OCI-LY7 (cell line): Measurements from ENCODE around the gene TIMM22. TPM values are rescaled to one million over a fixed set of nuclear protein-coding genes. Genes with fewer than 3 reads are reported as not detected.

Source experiments
- BruUV-seq: library from RNA; stranded (reverse); fragments of 400-500 nt; replicated peaks from 2 replicates; lab custom pipeline; 2021; lab: Mats Ljungman, UMichigan
- CTCF ChIA-PET: fragments of 300-600 bp; sonication (Branson Sonifier 250); formaldehyde crosslinking; loops from one replicate; lab custom pipeline; 2022; ENCODE audit warnings: antibody characterized with exemption; ENCODE audit not compliant: unreplicated experiment; lab: Charles Lee
- POLR2A ChIA-PET: fragments of 300-600 bp; sonication (Branson Sonifier 250); formaldehyde crosslinking; loops from one replicate; lab custom pipeline; 2022; ENCODE audit warnings: antibody characterized with exemption; lab: Charles Lee
- DNase-seq: peaks from one replicate; pipeline ENCODE4 v3.0.0-alpha.2; 2015; ENCODE audit warnings: low spot score
- H2AFZ ChIP-seq: fragments of 200-600 bp; sonication (generic), shearing (Covaris generic); 2 replicates; pipeline ENCODE4 v1.6.1; 2014; ENCODE audit warnings: mild to moderate bottlenecking, antibody characterized with exemption, low read length, moderate library complexity
- H3K27ac ChIP-seq: fragments of 200-600 bp; sonication (generic); 2 replicates; pipeline ENCODE4 v1.5.1; 2014; ENCODE audit warnings: mixed run types, low read depth, mild to moderate bottlenecking, moderate library complexity, low read length, inconsistent platforms; ENCODE audit not compliant: poor library complexity, severe bottlenecking
- H3K36me3 ChIP-seq: fragments of 200-600 bp; sonication (generic); 2 replicates; pipeline ENCODE4 v1.6.1; 2014; ENCODE audit warnings: mild to moderate bottlenecking, antibody characterized with exemption, low read length, moderate library complexity, mixed read lengths; ENCODE audit not compliant: insufficient read depth
- H3K4me1 ChIP-seq: fragments of 200-600 bp; sonication (generic); 2 replicates; pipeline ENCODE4 v1.5.1; 2014; ENCODE audit warnings: mild to moderate bottlenecking, low read length; ENCODE audit not compliant: insufficient read depth, poor library complexity, severe bottlenecking
- H3K4me2 ChIP-seq: fragments of 200-600 bp; sonication (generic); 2 replicates; pipeline ENCODE4 v1.6.1; 2014; ENCODE audit warnings: mild to moderate bottlenecking, low read length
- H3K4me3 ChIP-seq: fragments of 200-600 bp; sonication (generic); 2 replicates; pipeline ENCODE4 v1.5.1; 2014; ENCODE audit warnings: mild to moderate bottlenecking, low read depth, low read length; ENCODE audit not compliant: poor library complexity, severe bottlenecking
- H3K79me2 ChIP-seq: fragments of 200-600 bp; sonication (generic); 2 replicates; pipeline ENCODE4 v1.6.1; 2016; ENCODE audit warnings: low read depth, mild to moderate bottlenecking, low read length, moderate library complexity, mixed read lengths; ENCODE audit not compliant: insufficient read depth
- H3K9me2 ChIP-seq: fragments of 200-600 bp; sonication (generic); 2 replicates; pipeline ENCODE4 v1.6.1; 2016; ENCODE audit warnings: mild to moderate bottlenecking, low read length, mixed read lengths; ENCODE audit not compliant: insufficient read depth
- H3K9me3 ChIP-seq: fragments of 200-600 bp; sonication (generic); 2 replicates; pipeline ENCODE4 v1.6.1; 2014; ENCODE audit warnings: mild to moderate bottlenecking, mixed run types, low read length, mixed read lengths
- H4K20me1 ChIP-seq: fragments of 200-600 bp; sonication (generic); 2 replicates; pipeline ENCODE4 v1.6.1; 2014; ENCODE audit warnings: mild to moderate bottlenecking, antibody characterized with exemption, low read length, moderate library complexity, mixed read lengths; ENCODE audit not compliant: insufficient read depth
- CTCF ChIP-seq: fragments of 200-600 bp; sonication (generic); conservative IDR thresholded peaks from 2 replicates; pipeline ENCODE4 v1.5.1; 2014; ENCODE audit warnings: mild to moderate bottlenecking, antibody characterized with exemption, low read length, moderate library complexity, mixed read lengths
- EZH2phosphoT487 ChIP-seq: fragments of 200-600 bp; sonication (generic); IDR thresholded peaks from 2 replicates; pipeline ENCODE4 v1.6.1; 2018; ENCODE audit warnings: low read depth, borderline replicate concordance, mild to moderate bottlenecking, mixed run types, antibody characterized with exemption, low read length, moderate library complexity, mixed read lengths
- intact Hi-C: fragments of 100-400 bp; cut with micrococcal nuclease; formaldehyde crosslinking; loops from one replicate; pipeline ENCODE4 v1.10.0; 2022; ENCODE audit not compliant: unreplicated experiment
- total RNA-seq, 2 experiments: library from RNA; depleted of rRNA in 1 of 2; stranded (reverse); fragments of >200 nt in 1 of 2; shearing (Covaris generic) in 1 of 2; gene quantifications; 2 replicates each; pipeline ENCODE4 v1.2.3, GENCODE V29; 2014 to 2022

The TIMM22 gene
- total RNA-seq, 2 experiments from 2014 or later = 13.8 to 15.7 TPM

- no peaks in the 10 kb centered on the region for H3K9me2 ChIP-seq
- BruUV-seq = no TSS peak
- no peak for DNase-seq
- H3K79me2 ChIP-seq = peaks cover 19% of the 10 kb centered on the region; the same call in 1 of the 2 replicates
- TF ChIP-seq EZH2phosphoT487 (no peak), CTCF (no peak)
- H3K4me3 ChIP-seq = no peak overlapping the region
- no peak overlapping the region for H2AFZ ChIP-seq
- H3K4me1 ChIP-seq = peaks cover 12% of the 10 kb centered on the region
- POLR2A ChIA-PET = interaction anchor here (0.5 kb wide), 1 partner anchor 56 kb away, joined by 4 read pairs; no protein-coding TSS in a partner anchor
- intact Hi-C loops = no loop called here
- peaks cover 11% of the 10 kb centered on the region for H4K20me1 ChIP-seq
- no peaks in the 10 kb centered on the region for H3K9me3 ChIP-seq
- CTCF ChIA-PET = no interaction called here
- no peak overlapping the region for H3K4me2 ChIP-seq
- H3K27ac ChIP-seq = no peak overlapping the region
- H3K36me3 ChIP-seq = peaks cover 79% of the 10 kb centered on the region
Observed at GRCh38 chr17:1001640-1002411, 4.9 kb downstream of the TIMM22 start.

- DNase-seq = no peak
- no TSS peak for BruUV-seq
- intact Hi-C loops = no loop called here
- ChIA-PET POLR2A (interaction anchor here (0.5 to 0.7 kb wide), 2 partner anchors 55 to 177 kb away, joined by 3 to 4 read pairs; no protein-coding TSS in a partner anchor), CTCF (no interaction called here)
- no peak overlapping the region for H3K4me2 ChIP-seq
- H2AFZ ChIP-seq = no peak overlapping the region
- H4K20me1 ChIP-seq = peaks cover 11% of the 10 kb centered on the region
- H3K36me3 ChIP-seq = peaks cover 83% of the 10 kb centered on the region
- H3K4me1 ChIP-seq = peaks cover 12% of the 10 kb centered on the region
- no peaks in the 10 kb centered on the region for H3K9me2 ChIP-seq
- no peak overlapping the region for H3K27ac ChIP-seq
- no peaks in the 10 kb centered on the region for H3K9me3 ChIP-seq
- H3K79me2 ChIP-seq = peaks cover 16% of the 10 kb centered on the region; the same call in 1 of the 2 replicates
- no peak overlapping the region for H3K4me3 ChIP-seq
- no peak for TF ChIP-seq EZH2phosphoT487
- TF ChIP-seq CTCF = no peak
Observed at GRCh38 chr17:1002412-1002753, 5.5 kb downstream of the TIMM22 start.
